SK-N-SH (cell line): ENCODE measurements around the gene STUB1. TPM values are rescaled to one million over a fixed set of nuclear protein-coding genes. Genes with fewer than 3 reads are reported as not detected.
A peak's percentile ranks its signal among the peaks of the same experiment; 100 is the strongest.

Experiments used
- CTCF ChIA-PET: fragments of 300-600, 350-600 bp; formaldehyde crosslinking; extraction: SDS; loops from one replicate; lab custom pipeline; 2021; lab: Yijun Ruan, JAX
- POLR2A ChIA-PET: fragments of 350-600 bp; sonication (Branson Sonifier 250); formaldehyde crosslinking; extraction: SDS; loops from one replicate; lab custom pipeline; 2020; ENCODE audit warnings: antibody characterized with exemption, inconsistent platforms; lab: Yijun Ruan, JAX
- DNase-seq: peaks from one replicate; pipeline ENCODE4 v3.0.0; 2012
- H2AFZ ChIP-seq: fragments of 200-600 bp; sonication (generic); 2 replicates; pipeline ENCODE4 v1.8.1; 2016; ENCODE audit warnings: antibody characterized with exemption, mild to moderate bottlenecking, low read depth
- H3F3A ChIP-seq: fragments of 200-600 bp; sonication (generic); replicated peaks from 2 replicates; pipeline ENCODE3; 2016; ENCODE audit warnings: antibody characterized with exemption, mild to moderate bottlenecking; ENCODE audit not compliant: insufficient read depth
- H3K27ac ChIP-seq, 2 experiments: fragments of 200-500 bp in 1 of 2; fragments of 200-600 bp in 1 of 2; sonication (Bioruptor generic) in 1 of 2; sonication (generic), shearing (Covaris generic) in 1 of 2; 2 replicates each; pipeline versions ENCODE4 v1.5.1 to v1.6.1; 2014 to 2016; ENCODE audit warnings: low read depth in 2 of 2, inconsistent platforms in 1 of 2, low read length in 1 of 2, mild to moderate bottlenecking in 1 of 2, mixed read lengths in 1 of 2
- H3K27me3 ChIP-seq: fragments of 200-600 bp; sonication (generic), shearing (Covaris generic); 2 replicates; pipeline ENCODE4 v1.6.1; 2016; ENCODE audit warnings: mixed run types; ENCODE audit not compliant: insufficient read depth
- H3K36me3 ChIP-seq, 2 experiments: fragments of 200-500 bp in 1 of 2; fragments of 200-600 bp in 1 of 2; sonication (Bioruptor generic) in 1 of 2; sonication (generic) in 1 of 2; replicated peaks in 1 of 2; 2 replicates each; pipeline versions ENCODE3 to v1.5.1; 2014 to 2016; ENCODE audit warnings: low read length in 1 of 2, mild to moderate bottlenecking in 1 of 2; ENCODE audit not compliant: insufficient read depth in 2 of 2, control insufficient read depth in 1 of 2
- H3K4me1 ChIP-seq, 2 experiments: fragments of 200-500 bp in 1 of 2; fragments of 200-600 bp in 1 of 2; sonication (Bioruptor generic) in 1 of 2; sonication (generic), shearing (Covaris generic) in 1 of 2; 2 replicates each; pipeline versions ENCODE4 v1.5.1 to v1.6.1; 2014 to 2016; ENCODE audit warnings: low read depth in 1 of 2, low read length in 1 of 2, mixed run types in 1 of 2; ENCODE audit not compliant: insufficient read depth in 2 of 2, control insufficient read depth in 1 of 2
- H3K4me2 ChIP-seq: fragments of 200-600 bp; sonication (generic), shearing (Covaris generic); 2 replicates; pipeline ENCODE4 v1.6.1; 2017; ENCODE audit warnings: mixed run types
- H3K4me3 ChIP-seq, 2 experiments: fragments of 200-500 bp in 1 of 2; fragments of 200-600 bp in 1 of 2; sonication (Bioruptor generic) in 1 of 2; sonication (generic), shearing (Covaris generic) in 1 of 2; 2 replicates each; pipeline versions ENCODE4 v1.5.1 to v1.8.1; 2014 to 2016; ENCODE audit warnings: low read depth in 2 of 2, inconsistent platforms in 1 of 2, low read length in 1 of 2, mild to moderate bottlenecking in 1 of 2, mixed read lengths in 1 of 2, moderate library complexity in 1 of 2
- H3K79me2 ChIP-seq: fragments of 200-600 bp; sonication (generic); 2 replicates; pipeline ENCODE4 v1.8.1; 2017; ENCODE audit warnings: mild to moderate bottlenecking; ENCODE audit not compliant: insufficient read depth
- H3K9ac ChIP-seq: fragments of 200-600 bp; sonication (generic); 2 replicates; pipeline ENCODE4 v1.6.1; 2017; ENCODE audit warnings: mixed run types
- H3K9me2 ChIP-seq: fragments of 200-600 bp; sonication (generic); 2 replicates; pipeline ENCODE4 v1.6.1; 2017; ENCODE audit warnings: mixed run types
- H3K9me3 ChIP-seq: fragments of 200-600 bp; sonication (generic); 2 replicates; pipeline ENCODE4 v1.6.1; 2017; ENCODE audit warnings: mixed run types, mild to moderate bottlenecking, moderate library complexity
- H4K20me1 ChIP-seq: fragments of 200-600 bp; sonication (generic); 2 replicates; pipeline ENCODE4 v1.6.1; 2017; ENCODE audit warnings: mild to moderate bottlenecking, mixed run types; ENCODE audit not compliant: insufficient read depth
- CHD2 ChIP-seq: fragments of 150-350 bp; IDR thresholded peaks from 2 replicates; pipeline ENCODE4 v1.6.1; 2018; ENCODE audit warnings: low read length; ENCODE audit not compliant: partially characterized antibody
- CTCF ChIP-seq: fragments of 200-600 bp; sonication (generic); IDR thresholded peaks from 2 replicates; pipeline ENCODE4 v1.6.1; 2017; ENCODE audit warnings: antibody characterized with exemption, mild to moderate bottlenecking, moderate library complexity
- ELF1 ChIP-seq: IDR thresholded peaks from 2 replicates; pipeline ENCODE4 v1.4.0; 2012
- EP300 ChIP-seq, 2 experiments: IDR thresholded peaks; 2 replicates each; pipeline versions ENCODE4 v1.4.0 to v1.6.1; 2012; ENCODE audit warnings: borderline replicate concordance in 1 of 2, low read depth in 1 of 2, low read length in 1 of 2
- FOXJ3 ChIP-seq: sonication (generic); formaldehyde crosslinking; IDR thresholded peaks from 2 replicates; pipeline ENCODE4 v1.5.1; 2020; ENCODE audit warnings: mild to moderate bottlenecking, missing genetic modification reagents
- GATA2 ChIP-seq: sonication (generic); formaldehyde crosslinking; IDR thresholded peaks from 2 replicates; pipeline ENCODE4 v1.5.0; 2020; ENCODE audit warnings: mild to moderate bottlenecking, missing genetic modification reagents
- IRF3 ChIP-seq: fragments of 150-350 bp; IDR thresholded peaks from 2 replicates; pipeline ENCODE4 v1.6.1; 2016; ENCODE audit warnings: mild to moderate bottlenecking, low read depth, low read length
- MAX ChIP-seq: IDR thresholded peaks from 2 replicates; pipeline ENCODE4 v1.4.0; 2012; ENCODE audit warnings: low read depth
- NRF1 ChIP-seq: IDR thresholded peaks from 2 replicates; pipeline ENCODE4 v1.6.1; 2012; ENCODE audit warnings: low read depth, mild to moderate bottlenecking, low read length
- POLR2AphosphoS5 ChIP-seq: IDR thresholded peaks from 2 replicates; pipeline ENCODE4 v1.6.1; 2012; ENCODE audit warnings: low read depth, low read length
- RAD21 ChIP-seq: IDR thresholded peaks from 2 replicates; pipeline ENCODE4 v1.6.1; 2012; ENCODE audit warnings: mild to moderate bottlenecking, low read length
- SIN3A ChIP-seq: IDR thresholded peaks from 2 replicates; pipeline ENCODE4 v1.6.1; 2012; ENCODE audit warnings: low read depth, mild to moderate bottlenecking, low read length, moderate library complexity, borderline replicate concordance
- SMC3 ChIP-seq: IDR thresholded peaks from 2 replicates; pipeline ENCODE4 v1.6.1; 2012; ENCODE audit warnings: low read depth, low read length, improper control_type of control experiment
- TAF1 ChIP-seq: IDR thresholded peaks from 2 replicates; pipeline ENCODE4 v1.6.1; 2012; ENCODE audit warnings: low read depth, mild to moderate bottlenecking, low read length, moderate library complexity, borderline replicate concordance
- TCF12 ChIP-seq: IDR thresholded peaks from 2 replicates; pipeline ENCODE4 v1.4.0; 2012
- TEAD4 ChIP-seq: IDR thresholded peaks from 2 replicates; pipeline ENCODE4 v1.4.0; 2012; ENCODE audit warnings: mild to moderate bottlenecking, borderline replicate concordance; ENCODE audit not compliant: insufficient read depth
- USF2 ChIP-seq: fragments of 150-350 bp; IDR thresholded peaks from 2 replicates; pipeline ENCODE4 v1.6.1; 2017; ENCODE audit warnings: antibody characterized with exemption, low read length, low read depth, borderline replicate concordance
- YY1 ChIP-seq: IDR thresholded peaks from 2 replicates; pipeline ENCODE4 v1.4.0; 2012; ENCODE audit warnings: low read depth, mild to moderate bottlenecking
- WGBS: methylation state at CpG from one replicate; pipeline ENCODE4 v1.1.6; 2017; ENCODE audit warnings: low lambda C conversion rate; 5-methylcytosine and 5-hydroxymethylcytosine counted together
- polyA plus RNA-seq, 3 experiments: library from polyadenylated mRNA; depleted of rRNA; stranded (reverse); fragments of >200 nt; gene quantifications; 2 replicates each; pipeline ENCODE4 v1.2.3, GENCODE V29; 2012

The STUB1 gene
- polyA plus RNA-seq, 1 of the 3 experiments (the other 2 are of a cell fraction): 323 TPM

- Histone ChIP-seq H3K9me3 (no peaks in the 10 kb centered on the region), H3K36me3 (no peaks in the 10 kb centered on the region), H3K4me2 (no peak overlapping the region), H3K79me2 (peaks cover 30% of the 10 kb centered on the region; the same call in 1 of the 2 replicates), H3K9ac (no peak overlapping the region), H3K9me2 (no peaks in the 10 kb centered on the region), H4K20me1 (no peaks in the 10 kb centered on the region), H2AFZ (no peak overlapping the region), H3K4me3 (no peak overlapping the region), H3F3A (peaks cover 5% of the 10 kb centered on the region), H3K4me1 (peaks cover 10 to 38% of the 10 kb centered on the region in 2 experiments; a peak in 2 of 4 replicates), H3K27me3 (no peaks in the 10 kb centered on the region), H3K27ac (no peak overlapping the region; a peak in 1 of 4 replicates)
- TF ChIP-seq USF2 (no peak), GATA2 (CRISPR knock-in tag) (no peak), CHD2 (no peak), MAX (no peak), CTCF (no peak), SMC3 (no peak), SIN3A (no peak), ELF1 (no peak), TAF1 (no peak), EP300 (IDR thresholded peaks at IDR 0.05; ENCODE audit: borderline replicate concordance in 1 of 2, low read depth in 1 of 2, low read length in 1 of 2) (no peak)
- no peak for DNase-seq
- CTCF ChIA-PET: interaction anchor here (1.3 to 7.8 kb wide), 6 partner anchors 8 to 29 kb away, joined by 3 to 92 read pairs (median 12); partner anchors contain the start of genes RHBDL1 and RHOT2
- POLR2A ChIA-PET: no interaction called here
- 92% methylated on average over 10 of the region's 22 CpGs for WGBS
These were observed 33.5 kb upstream of the STUB1 start for GRCh38 chr16:646679-647172.

- no peak overlapping the region for H3K4me3 ChIP-seq
- H2AFZ ChIP-seq: no peak overlapping the region
- no peaks in the 10 kb centered on the region for H4K20me1 ChIP-seq
- H3K9me2 ChIP-seq: no peaks in the 10 kb centered on the region
- 100% methylated on average over 3 of the region's 25 CpGs for WGBS
- no peaks in the 10 kb centered on the region for H3K9me3 ChIP-seq
- peaks cover 30% of the 10 kb centered on the region; the same call in 1 of the 2 replicates for H3K79me2 ChIP-seq
- peak overlapping the region; percentile 91 for H3K4me2 ChIP-seq
- H3K27ac ChIP-seq: peak overlapping the region in 1 of 2 experiments; percentile 80; a peak in 1 of 4 replicates
- peaks cover 5% of the 10 kb centered on the region for H3F3A ChIP-seq
- H3K9ac ChIP-seq: no peak overlapping the region
- CTCF ChIA-PET: interaction anchor here (0.6 to 7.8 kb wide), 14 partner anchors 9 to 1697 kb away, joined by 3 to 92 read pairs (median 7); partner anchors contain the start of genes METTL26, RHBDL1, RHOT2 and STUB1
- peaks cover 0 to under 1% of the 10 kb centered on the region in 2 experiments for H3K36me3 ChIP-seq
- peaks cover 10 to 38% of the 10 kb centered on the region in 2 experiments; a peak in 2 of 4 replicates for H3K4me1 ChIP-seq
- no peaks in the 10 kb centered on the region for H3K27me3 ChIP-seq
- POLR2A ChIA-PET: interaction anchor here (0.6 to 1.6 kb wide), 2 partner anchors 15 to 77 kb away, joined by 3 to 5 read pairs; no protein-coding TSS in a partner anchor
- no peak for DNase-seq
- no peak for TF ChIP-seq SIN3A
- no peak for TF ChIP-seq MAX
- no peak for TF ChIP-seq YY1
- no peak for TF ChIP-seq NRF1
- no peak for TF ChIP-seq POLR2AphosphoS5
- TF ChIP-seq TCF12: no peak
- no peak for TF ChIP-seq TEAD4
- no peak for TF ChIP-seq IRF3
- TF ChIP-seq ELF1: no peak
- no peak for TF ChIP-seq CTCF
- no peak for TF ChIP-seq RAD21
- TF ChIP-seq SMC3: no peak
- no peak for TF ChIP-seq FOXJ3 (CRISPR knock-in tag)
These were observed 32.9 kb upstream of the STUB1 start for GRCh38 chr16:647173-647902.
